K562 (cell line): ENCODE results near the gene AP1G2. TPM values are rescaled to one million over a fixed set of nuclear protein-coding genes. Genes with fewer than 3 reads are reported as not detected.

ENCODE experiments used
- ATAC-seq: fragments of 200-7000 bp; cut with Tn5 transposase; 3 replicates; pipeline ENCODE4 v1.9.1; 2020; ENCODE audit warnings: moderate library complexity
- BruUV-seq: library from RNA; stranded (reverse); fragments of 400-500 nt; replicated peaks from 2 replicates; lab custom pipeline; 2021; lab: Mats Ljungman, UMichigan
- CTCF ChIA-PET: fragments of 300-600 bp; formaldehyde crosslinking; extraction: SDS; loops from one replicate; lab custom pipeline; 2021; ENCODE audit warnings: low intra/inter-chr PET ratio; lab: Yijun Ruan, JAX
- POLR2A ChIA-PET: fragments of 300-600, 350-650 bp; sonication (Branson Sonifier 250); formaldehyde crosslinking; extraction: SDS; loops from one replicate; lab custom pipeline; 2021; ENCODE audit warnings: antibody characterized with exemption, inconsistent platforms; lab: Yijun Ruan, JAX
- DNase-seq, 4 experiments: peaks; one replicate each; pipeline versions ENCODE4 v3.0.0 to v3.0.0-alpha.2; 2011 to 2018; ENCODE audit warnings: low spot score in 3 of 4, mixed read lengths in 3 of 4; ENCODE audit errors: extremely low read depth in 1 of 4
- FAIRE-seq: peaks from 2 replicates; lab custom pipeline; 2011; peaks lifted over from hg19 to GRCh38; lab: Jason Lieb, UNC
- H2AFZ ChIP-seq: 2 replicates; pipeline ENCODE4 v1.6.0; 2011; ENCODE audit warnings: low read depth, low read length, control low read depth, inconsistent platforms
- H3K27ac ChIP-seq: fragments of 200-600 bp; 3 replicates; pipeline ENCODE4 v1.8.0; 2011; ENCODE audit warnings: low read depth, mild to moderate bottlenecking, control low read depth, inconsistent platforms, low read length, moderate library complexity, mixed read lengths; ENCODE audit errors: extremely low read depth
- H3K27me3 ChIP-seq, 2 experiments: fragments of 300-600 bp in 1 of 2; 2 replicates in 1 of 2; 3 replicates in 1 of 2; pipeline versions ENCODE4 v1.6.0 to v1.8.0; 2011; ENCODE audit warnings: inconsistent platforms in 2 of 2, low read length in 2 of 2, mild to moderate bottlenecking in 1 of 2, mixed read lengths in 1 of 2, moderate library complexity in 1 of 2; ENCODE audit not compliant: control insufficient read depth in 2 of 2, insufficient read depth in 2 of 2
- H3K36me3 ChIP-seq: fragments of 300-600 bp; 3 replicates; pipeline ENCODE4 v1.8.0; 2011; ENCODE audit warnings: mild to moderate bottlenecking, low read length, inconsistent platforms; ENCODE audit not compliant: control insufficient read depth, insufficient read depth
- H3K4me1 ChIP-seq, 2 experiments: fragments of 200-600 bp in 1 of 2; replicated peaks in 1 of 2; 2 replicates in 1 of 2; 3 replicates in 1 of 2; pipeline versions ENCODE4 v1.5.1 to v1.8.0; 2011; ENCODE audit warnings: inconsistent platforms in 2 of 2, low read length in 2 of 2, mild to moderate bottlenecking in 1 of 2, mixed read lengths in 1 of 2, moderate library complexity in 1 of 2; ENCODE audit not compliant: control insufficient read depth in 2 of 2, insufficient read depth in 2 of 2
- H3K4me2 ChIP-seq: 2 replicates; pipeline ENCODE4 v1.6.1; 2011; ENCODE audit warnings: low read length, control low read depth, inconsistent platforms, mixed read lengths; ENCODE audit not compliant: insufficient read depth
- H3K4me3 ChIP-seq: fragments of 200-600 bp; sonication (generic), shearing (Covaris generic); 2 replicates; pipeline ENCODE4 v1.5.1; 2016; ENCODE audit warnings: control low read depth, inconsistent platforms
- H3K79me2 ChIP-seq: fragments of 200-600 bp; 3 replicates; pipeline ENCODE4 v1.8.0; 2011; ENCODE audit warnings: low read length, inconsistent platforms; ENCODE audit not compliant: control insufficient read depth, insufficient read depth
- H3K9ac ChIP-seq, 2 experiments: 2 replicates each; pipeline versions ENCODE4 v1.6.0 to v1.6.1; 2011; ENCODE audit warnings: low read depth in 2 of 2, low read length in 2 of 2, control low read depth in 1 of 2, inconsistent platforms in 1 of 2, mild to moderate bottlenecking in 1 of 2, mixed read lengths in 1 of 2; ENCODE audit not compliant: insufficient read depth in 1 of 2
- H3K9me1 ChIP-seq: one replicate; pipeline ENCODE4 v1.6.0; 2011; ENCODE audit warnings: inconsistent platforms, mild to moderate bottlenecking, low read length, moderate library complexity; ENCODE audit not compliant: control insufficient read depth, insufficient read depth
- H3K9me3 ChIP-seq: replicated peaks from 2 replicates; pipeline ENCODE4 v1.5.1; 2011; ENCODE audit warnings: low read depth, low read length, inconsistent platforms; ENCODE audit not compliant: control insufficient read depth, insufficient read depth
- H4K20me1 ChIP-seq: replicated peaks from 2 replicates; pipeline ENCODE4 v1.6.1; 2011; ENCODE audit warnings: low read length, inconsistent platforms, mixed read lengths; ENCODE audit not compliant: control insufficient read depth, insufficient read depth
- E2F6 ChIP-seq, 2 experiments: IDR thresholded peaks; 2 replicates each; pipeline ENCODE4 v1.6.1; 2011; ENCODE audit warnings: borderline replicate concordance in 1 of 2, control low read depth in 1 of 2, low read depth in 1 of 2, low read length in 1 of 2, mild to moderate bottlenecking in 1 of 2, mixed read lengths in 1 of 2, moderate library complexity in 1 of 2; ENCODE audit not compliant: insufficient read depth in 1 of 2, insufficient read length in 1 of 2, poor library complexity in 1 of 2, severe bottlenecking in 1 of 2; ENCODE audit errors: extremely low read depth in 1 of 2
- NCOR1 ChIP-seq: fragments of 450-650 bp; IDR thresholded peaks from 2 replicates; pipeline ENCODE4 v1.6.1; 2016; ENCODE audit warnings: mild to moderate bottlenecking, moderate library complexity
- NFIC ChIP-seq: fragments of 450-650 bp; IDR thresholded peaks from 2 replicates; pipeline ENCODE4 v1.6.1; 2017; ENCODE audit warnings: mild to moderate bottlenecking, inconsistent platforms
- SIN3A ChIP-seq, 2 experiments: fragments of 150-350 bp in 1 of 2; IDR thresholded peaks; 2 replicates each; pipeline ENCODE4 v1.6.1; 2011 to 2016; ENCODE audit warnings: borderline replicate concordance in 2 of 2, low read depth in 2 of 2, low read length in 2 of 2, mild to moderate bottlenecking in 2 of 2, moderate library complexity in 2 of 2; ENCODE audit not compliant: control insufficient read depth in 1 of 2
- TFAP4 ChIP-seq: sonication (generic); formaldehyde crosslinking; IDR thresholded peaks from 2 replicates; pipeline ENCODE4 v1.8.0; 2022; ENCODE audit warnings: missing genetic modification reagents, mild to moderate bottlenecking, moderate library complexity, borderline replicate concordance
- TRIM24 ChIP-seq, 2 experiments: fragments of 450-650 bp; IDR thresholded peaks; 2 replicates each; pipeline ENCODE4 v1.6.1; 2016
- UBTF ChIP-seq, 2 experiments: IDR thresholded peaks; 2 replicates each; pipeline ENCODE4 v1.6.1; 2012; ENCODE audit warnings: improper control_type of control experiment in 2 of 2, low read depth in 2 of 2, low read length in 2 of 2, borderline replicate concordance in 1 of 2
- ZFP1 ChIP-seq: fragments of 450-650 bp; formaldehyde crosslinking; IDR thresholded peaks from 2 replicates; pipeline ENCODE4 v1.4.0; 2020; ENCODE audit warnings: mild to moderate bottlenecking, mixed read lengths
- ZNF184 ChIP-seq: sonication (generic); formaldehyde crosslinking; IDR thresholded peaks from 2 replicates; pipeline ENCODE4 v1.5.0; 2020; ENCODE audit warnings: missing genetic modification reagents
- ZNF76 ChIP-seq: fragments of 250-450 bp; sonication (Bioruptor Pico); IDR thresholded peaks from 2 replicates; pipeline ENCODE4 v1.4.0; 2020; ENCODE audit warnings: mild to moderate bottlenecking, moderate library complexity, borderline replicate concordance
- WGBS: fragments of 100-300 bp; shearing (Covaris generic); methylation state at CpG from one replicate; pipeline ENCODE4 v1.1.6; 2016; ENCODE audit warnings: low coverage, mixed read lengths; ENCODE audit not compliant: insufficient coverage; ENCODE audit errors: missing lambda C conversion rate; 5-methylcytosine and 5-hydroxymethylcytosine counted together
- in situ Hi-C: fragments of 300-500 bp; cut with MboI; formaldehyde crosslinking; loops from 4 replicates; pipeline ENCODE4 v1.15.0; 2018; ENCODE audit warnings: inconsistent platforms, mixed read lengths
- intact Hi-C: fragments of 100-400 bp; cut with micrococcal nuclease; formaldehyde crosslinking; loops from 2 replicates; pipeline ENCODE4 v1.14.2; 2022
- polyA plus RNA-seq, 8 experiments: library from polyadenylated mRNA; depleted of rRNA in 4 of 8; stranded (reverse) in 5 of 8; unstranded in 3 of 8; fragments of >200 nt; fragmentation: Nextera tagmentation in 2 of 8; fragmentation: Illumina TruSeq in 1 of 8; extraction: Ambion mirVana in 2 of 8; extraction: Trizol in 1 of 8; gene quantifications; 2 replicates each; pipeline versions ENCODE4 v1.2.1 to v1.2.3, GENCODE V29; 2011 to 2014; ENCODE audit warnings: inconsistent platforms in 1 of 8, missing spikeins in 1 of 8
- total RNA-seq, 7 experiments: library from RNA; depleted of rRNA in 6 of 7; stranded (reverse); fragments of >200 nt in 6 of 7; fragmentation: Illumina TruSeq in 2 of 7; extraction: Trizol in 2 of 7; gene quantifications; 2 replicates each; pipeline versions ENCODE4 v1.2.1 to v1.2.3, GENCODE V29; 2011 to 2021; ENCODE audit warnings: low replicate concordance in 1 of 7
- TF ChIP-seq, protein P1 (sequence below): fragments of 450-650 bp; formaldehyde crosslinking; IDR thresholded peaks from 2 replicates; pipeline ENCODE4 v1.4.0; 2022; ENCODE audit warnings: mild to moderate bottlenecking, moderate library complexity

AP1G2 gene
- total and polyA plus RNA-seq, 9 of the 15 experiments (the other 6 are each of a cell fraction or from before 2014, with no cell fraction given) = 19.1 to 83.5 (median 33.3) TPM

DNA sequence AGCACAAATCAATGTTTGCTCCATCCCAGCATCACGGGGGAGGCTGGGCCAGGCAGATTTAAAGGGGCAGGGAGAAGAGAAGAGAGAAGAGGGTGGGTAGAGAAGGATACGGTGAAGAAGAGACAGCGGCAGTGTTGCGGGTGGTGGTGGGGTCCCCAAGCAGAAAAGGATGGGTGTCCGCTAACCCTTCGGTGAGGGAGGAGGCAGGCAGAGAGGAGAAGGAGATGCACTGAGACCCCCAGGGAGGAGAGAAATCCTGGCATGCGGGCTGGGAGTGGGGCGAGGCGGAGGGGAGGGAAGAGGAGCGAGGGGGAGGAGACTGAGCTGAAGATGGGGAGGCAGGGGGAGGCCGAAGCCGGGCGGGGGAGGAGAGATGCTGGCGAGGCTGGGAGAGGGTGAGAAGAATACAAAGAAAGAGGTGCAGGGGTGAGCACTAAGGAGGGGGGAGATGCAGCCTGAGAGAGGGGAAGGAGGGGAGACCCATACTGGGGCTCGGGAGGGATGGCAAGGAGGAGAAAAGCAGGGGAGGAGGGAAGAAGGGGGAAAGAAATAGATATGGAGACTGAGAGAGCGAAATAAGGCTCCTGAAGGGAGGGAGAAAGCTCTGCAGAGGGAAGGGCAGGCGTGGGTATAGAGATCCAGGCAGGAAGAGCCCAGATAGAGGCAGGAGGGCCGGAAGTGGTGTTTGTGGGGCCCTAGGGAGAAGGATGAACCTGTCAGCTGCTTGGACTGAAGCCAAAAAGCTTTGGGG, 11.1 kb upstream of the AP1G2 start, which contains the start of gene JPH4 (continued):
- TF ChIP-seq E2F6 (IDR thresholded peaks at IDR 0.05; ENCODE audit: borderline replicate concordance in 1 of 2, extremely low read depth in 1 of 2, insufficient read depth in 1 of 2, insufficient read length in 1 of 2, low read depth in 1 of 2, low read length in 1 of 2, poor library complexity in 1 of 2, severe bottlenecking in 1 of 2) = no peak
- TF ChIP-seq, protein P1, sequence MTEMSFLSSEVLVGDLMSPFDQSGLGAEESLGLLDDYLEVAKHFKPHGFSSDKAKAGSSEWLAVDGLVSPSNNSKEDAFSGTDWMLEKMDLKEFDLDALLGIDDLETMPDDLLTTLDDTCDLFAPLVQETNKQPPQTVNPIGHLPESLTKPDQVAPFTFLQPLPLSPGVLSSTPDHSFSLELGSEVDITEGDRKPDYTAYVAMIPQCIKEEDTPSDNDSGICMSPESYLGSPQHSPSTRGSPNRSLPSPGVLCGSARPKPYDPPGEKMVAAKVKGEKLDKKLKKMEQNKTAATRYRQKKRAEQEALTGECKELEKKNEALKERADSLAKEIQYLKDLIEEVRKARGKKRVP (CRISPR knock-in tag) = no peak
- TF ChIP-seq NFIC = peak; percentile 72
- no peak for TF ChIP-seq NCOR1
- no peak for TF ChIP-seq ZNF184

GRCh38 chr14:23577710-23578392, 10.3 kb upstream of the AP1G2 start:
- Histone ChIP-seq H3K36me3 (no peaks in the 10 kb centered on the region), H4K20me1 (no peaks in the 10 kb centered on the region), H3K9ac (no peak overlapping the region), H3K27ac (no peak overlapping the region), H3K4me2 (no peak overlapping the region), H3K4me1 (peaks cover 0 to 7% of the 10 kb centered on the region in 2 experiments; a peak in 3 of 5 replicates), H3K79me2 (no peaks in the 10 kb centered on the region), H3K27me3 (no peaks in the 10 kb centered on the region), H3K4me3 (no peak overlapping the region), H3K9me1 (no peaks in the 10 kb centered on the region), H2AFZ (no peak overlapping the region), H3K9me3 (no peaks in the 10 kb centered on the region)
- BruUV-seq = no TSS peak
- ATAC-seq (no peak), FAIRE-seq (no peak), DNase-seq (no peak)
- 7% methylated on average over 6 of the region's 24 CpGs for WGBS
- POLR2A ChIA-PET = no interaction called here
- in situ Hi-C loops (no loop called here), intact Hi-C loops (no loop called here)
- CTCF ChIA-PET = no interaction called here
- TF ChIP-seq ZNF76 (no peak), SIN3A (IDR thresholded peaks at IDR 0.05; ENCODE audit: borderline replicate concordance in 2 of 2, control insufficient read depth in 1 of 2, low read depth in 2 of 2, low read length in 2 of 2) (no peak), TRIM24 (IDR thresholded peaks at IDR 0.05) (no peak), UBTF (IDR thresholded peaks at IDR 0.05; ENCODE audit: borderline replicate concordance in 1 of 2, low read depth in 2 of 2, low read length in 2 of 2) (no peak), ZFP1 (CRISPR knock-in tag) (no peak), TFAP4 (CRISPR knock-in tag) (no peak)
